HUES48 (cell line): Measurements from ENCODE around the gene LIG3.

Source experiments
- H3K27ac ChIP-seq: one replicate; pipeline ENCODE4 v1.7.0; 2013; ENCODE audit warnings: low read depth, low read length, inconsistent platforms
- H3K27me3 ChIP-seq: 2 replicates; pipeline ENCODE4 v1.6.1; 2013; ENCODE audit warnings: mild to moderate bottlenecking, low read length; ENCODE audit not compliant: control insufficient read depth, insufficient read depth
- H3K36me3 ChIP-seq: 2 replicates; pipeline ENCODE4 v1.6.1; 2013; ENCODE audit warnings: low read length; ENCODE audit not compliant: control insufficient read depth, insufficient read depth
- H3K4me1 ChIP-seq: 2 replicates; pipeline ENCODE4 v1.6.1; 2013; ENCODE audit warnings: mild to moderate bottlenecking, low read length; ENCODE audit not compliant: control insufficient read depth, insufficient read depth
- H3K4me3 ChIP-seq: 2 replicates; pipeline ENCODE4 v1.5.1; 2013; ENCODE audit warnings: mild to moderate bottlenecking, low read depth, low read length
- H3K9ac ChIP-seq: 2 replicates; pipeline ENCODE4 v1.6.1; 2013; ENCODE audit warnings: mild to moderate bottlenecking, low read depth, low read length, moderate library complexity
- H3K9me3 ChIP-seq: 2 replicates; pipeline ENCODE4 v1.6.1; 2013; ENCODE audit warnings: low read length; ENCODE audit not compliant: control insufficient read depth, insufficient read depth

Gene LIG3

GRCh38 chr17:34981538-34982241 lies 1.4 kb downstream of the LIG3 start:
- H3K9me3 ChIP-seq = no peaks in the 10 kb centered on the region
- no peaks in the 10 kb centered on the region for H3K27me3 ChIP-seq
- peak overlapping the region; percentile 98 for H3K9ac ChIP-seq
- H3K36me3 ChIP-seq = peaks cover 44% of the 10 kb centered on the region
- peaks cover 15% of the 10 kb centered on the region; the same call in 1 of the 2 replicates for H3K4me1 ChIP-seq
- peak overlapping the region; percentile 96 for H3K27ac ChIP-seq
- peak overlapping the region; percentile 74 for H3K4me3 ChIP-seq

- Histone ChIP-seq H3K27ac (no peak overlapping the region), H3K4me1 (no peaks in the 10 kb centered on the region), H3K4me3 (no peak overlapping the region), H3K9me3 (no peaks in the 10 kb centered on the region), H3K9ac (no peak overlapping the region), H3K27me3 (no peaks in the 10 kb centered on the region), H3K36me3 (peaks cover 92% of the 10 kb centered on the region)
Measured at GRCh38 chr17:34987232-34987631, 6.9 kb downstream of the LIG3 start.

- Histone ChIP-seq H3K4me1 (no peaks in the 10 kb centered on the region), H3K36me3 (peaks cover 95% of the 10 kb centered on the region), H3K4me3 (no peak overlapping the region), H3K27me3 (no peaks in the 10 kb centered on the region), H3K27ac (no peak overlapping the region), H3K9me3 (no peaks in the 10 kb centered on the region), H3K9ac (no peak overlapping the region)
Measured at GRCh38 chr17:34988644-34989043, 8.3 kb downstream of the LIG3 start.

- Histone ChIP-seq H3K36me3 (peaks cover 95% of the 10 kb centered on the region), H3K4me3 (no peak overlapping the region), H3K9me3 (no peaks in the 10 kb centered on the region), H3K27ac (no peak overlapping the region), H3K4me1 (no peaks in the 10 kb centered on the region), H3K27me3 (no peaks in the 10 kb centered on the region), H3K9ac (no peak overlapping the region)
Measured at GRCh38 chr17:34989473-34989872, 9.2 kb downstream of the LIG3 start.

GRCh38 chr17:34990921-34991365 lies 10.6 kb downstream of the LIG3 start:
- H3K27me3 ChIP-seq = no peaks in the 10 kb centered on the region
- no peak overlapping the region for H3K27ac ChIP-seq
- no peak overlapping the region for H3K4me3 ChIP-seq
- H3K9ac ChIP-seq = no peak overlapping the region
- H3K9me3 ChIP-seq = no peaks in the 10 kb centered on the region
- H3K36me3 ChIP-seq = peaks cover 95% of the 10 kb centered on the region
- H3K4me1 ChIP-seq = no peaks in the 10 kb centered on the region

GRCh38 chr17:34991606-34992005 lies 11.3 kb downstream of the LIG3 start:
- Histone ChIP-seq H3K9me3 (no peaks in the 10 kb centered on the region), H3K27me3 (no peaks in the 10 kb centered on the region), H3K4me3 (no peak overlapping the region), H3K36me3 (peaks cover 97% of the 10 kb centered on the region), H3K27ac (no peak overlapping the region), H3K9ac (no peak overlapping the region), H3K4me1 (no peaks in the 10 kb centered on the region)

GRCh38 chr17:34993031-34993430 lies 12.7 kb downstream of the LIG3 start:
- Histone ChIP-seq H3K9me3 (no peaks in the 10 kb centered on the region), H3K9ac (no peak overlapping the region), H3K27ac (no peak overlapping the region), H3K36me3 (peaks cover 100% of the 10 kb centered on the region), H3K27me3 (no peaks in the 10 kb centered on the region), H3K4me3 (no peak overlapping the region), H3K4me1 (no peaks in the 10 kb centered on the region)

- Histone ChIP-seq H3K36me3 (peaks cover 98% of the 10 kb centered on the region), H3K4me1 (no peaks in the 10 kb centered on the region), H3K9ac (no peak overlapping the region)
Measured at GRCh38 chr17:34996422-34997285, 16.3 kb downstream of the LIG3 start.

GRCh38 chr17:34997355-34997862 lies 17.1 kb downstream of the LIG3 start:
- Histone ChIP-seq H3K4me3 (no peak overlapping the region), H3K9ac (no peak overlapping the region), H3K9me3 (no peaks in the 10 kb centered on the region), H3K27ac (no peak overlapping the region), H3K27me3 (no peaks in the 10 kb centered on the region), H3K36me3 (peaks cover 98% of the 10 kb centered on the region), H3K4me1 (no peaks in the 10 kb centered on the region)

More at GRCh38 chr17:34996422-34997285, 16.3 kb downstream of the LIG3 start:
- Histone ChIP-seq H3K4me3 (no peak overlapping the region), H3K9me3 (no peaks in the 10 kb centered on the region), H3K27ac (no peak overlapping the region), H3K27me3 (no peaks in the 10 kb centered on the region)

- H3K4me3 ChIP-seq = no peak overlapping the region
- no peak overlapping the region for H3K9ac ChIP-seq
- no peaks in the 10 kb centered on the region for H3K9me3 ChIP-seq
- peaks cover 98% of the 10 kb centered on the region for H3K36me3 ChIP-seq
- no peaks in the 10 kb centered on the region for H3K27me3 ChIP-seq
- no peaks in the 10 kb centered on the region for H3K4me1 ChIP-seq
- no peak overlapping the region for H3K27ac ChIP-seq
Measured at GRCh38 chr17:34998205-34998604, 17.9 kb downstream of the LIG3 start.

GRCh38 chr17:34999456-34999855 lies 19.1 kb downstream of the LIG3 start:
- H3K4me1 ChIP-seq = no peaks in the 10 kb centered on the region
- H3K9me3 ChIP-seq = no peaks in the 10 kb centered on the region
- H3K9ac ChIP-seq = no peak overlapping the region
- peaks cover 98% of the 10 kb centered on the region for H3K36me3 ChIP-seq
- H3K27ac ChIP-seq = no peak overlapping the region
- no peaks in the 10 kb centered on the region for H3K27me3 ChIP-seq
- no peak overlapping the region for H3K4me3 ChIP-seq
